ENCODE results near the gene NAA15.

DNA sequence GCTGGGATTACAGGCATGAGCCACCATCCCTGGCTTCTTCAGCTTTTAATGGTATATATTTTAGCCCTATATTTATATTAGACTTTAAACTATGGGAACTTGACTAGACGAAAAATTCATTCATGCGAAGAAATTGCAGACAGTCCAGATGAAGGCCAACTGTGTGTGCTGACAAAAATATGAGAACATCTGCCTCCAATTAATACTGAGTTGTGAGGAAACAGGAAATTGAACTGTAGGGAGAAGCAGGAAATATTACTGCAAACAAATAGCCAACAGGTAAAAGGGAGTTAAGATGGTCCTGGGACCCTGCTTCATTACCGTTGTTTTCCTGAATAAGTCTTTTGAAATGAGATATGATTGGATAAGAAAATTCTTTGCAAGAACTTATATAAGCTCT lies 47.6 kb upstream of the NAA15 start:
- TF ChIP-seq, protein P1, sequence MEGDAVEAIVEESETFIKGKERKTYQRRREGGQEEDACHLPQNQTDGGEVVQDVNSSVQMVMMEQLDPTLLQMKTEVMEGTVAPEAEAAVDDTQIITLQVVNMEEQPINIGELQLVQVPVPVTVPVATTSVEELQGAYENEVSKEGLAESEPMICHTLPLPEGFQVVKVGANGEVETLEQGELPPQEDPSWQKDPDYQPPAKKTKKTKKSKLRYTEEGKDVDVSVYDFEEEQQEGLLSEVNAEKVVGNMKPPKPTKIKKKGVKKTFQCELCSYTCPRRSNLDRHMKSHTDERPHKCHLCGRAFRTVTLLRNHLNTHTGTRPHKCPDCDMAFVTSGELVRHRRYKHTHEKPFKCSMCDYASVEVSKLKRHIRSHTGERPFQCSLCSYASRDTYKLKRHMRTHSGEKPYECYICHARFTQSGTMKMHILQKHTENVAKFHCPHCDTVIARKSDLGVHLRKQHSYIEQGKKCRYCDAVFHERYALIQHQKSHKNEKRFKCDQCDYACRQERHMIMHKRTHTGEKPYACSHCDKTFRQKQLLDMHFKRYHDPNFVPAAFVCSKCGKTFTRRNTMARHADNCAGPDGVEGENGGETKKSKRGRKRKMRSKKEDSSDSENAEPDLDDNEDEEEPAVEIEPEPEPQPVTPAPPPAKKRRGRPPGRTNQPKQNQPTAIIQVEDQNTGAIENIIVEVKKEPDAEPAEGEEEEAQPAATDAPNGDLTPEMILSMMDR (IDR thresholded peaks at IDR 0.05), result no peak
- TF ChIP-seq POLR2A (IDR thresholded peaks at IDR 0.05), result no peak

Measured in lower leg skin (tissue), 3 donors.